T-helper 2 cell treated with Interferon-gamma antibody and Interleukin-4, amounts not matched to agents 5 μg/mL and 100 μg/mL, for 36 hours (primary cell): Measurements from ENCODE around the gene VWA7.
A peak's percentile ranks its signal among the peaks of the same experiment; 100 is the strongest.
"Not testable (repeated sequence)": the region's sequence is repeated elsewhere in the genome, so short reads cannot be mapped to it uniquely, and the experiment has no call there.

ENCODE experiments used
- DNase-seq: peaks from one replicate; pipeline ENCODE4 v3.0.0; 2021; ENCODE audit warnings: low spot score
- H3K27ac Mint-ChIP-seq: one replicate; pipeline ENCODE4 v1.8.0; 2021; ENCODE audit warnings: mild to moderate bottlenecking, mixed read lengths
- H3K27me3 Mint-ChIP-seq: one replicate; pipeline ENCODE4 v1.8.0; 2021; ENCODE audit warnings: low read depth, mixed read lengths
- H3K36me3 Mint-ChIP-seq: one replicate; pipeline ENCODE4 v1.8.0; 2021; ENCODE audit warnings: low read depth, mixed read lengths
- H3K4me1 Mint-ChIP-seq: one replicate; pipeline ENCODE4 v1.8.0; 2021; ENCODE audit warnings: low read depth, mixed read lengths
- H3K4me3 Mint-ChIP-seq: one replicate; pipeline ENCODE4 v1.8.0; 2022; ENCODE audit warnings: mild to moderate bottlenecking, moderate library complexity, mixed read lengths
- H3K9me3 Mint-ChIP-seq: one replicate; pipeline ENCODE4 v1.8.0; 2021; ENCODE audit warnings: mixed read lengths

VWA7 gene

GRCh38 chr6:31813465-31813849 lies 36.3 kb upstream of the VWA7 start:
- Mint-ChIP-seq H3K4me1 (peaks cover 30% of the 10 kb centered on the region), H3K27ac (peak overlapping the region; percentile 84), H3K9me3 (no peaks in the 10 kb centered on the region), H3K36me3 (peaks cover 21% of the 10 kb centered on the region), H3K27me3 (no peaks in the 10 kb centered on the region), H3K4me3 (peak overlapping the region; percentile 91)
- no peak for DNase-seq

GRCh38 chr6:31811645-31812044 lies 34.5 kb upstream of the VWA7 start:
- Mint-ChIP-seq H3K9me3 (no peaks in the 10 kb centered on the region), H3K27ac (no peak overlapping the region), H3K4me1 (peaks cover 25% of the 10 kb centered on the region), H3K4me3 (no peak overlapping the region), H3K36me3 (peaks cover 12% of the 10 kb centered on the region), H3K27me3 (no peaks in the 10 kb centered on the region)
- DNase-seq, result no peak

- not testable (repeated sequence) for H3K4me3 Mint-ChIP-seq, H3K27me3 Mint-ChIP-seq, H3K27ac Mint-ChIP-seq, H3K9me3 Mint-ChIP-seq, DNase-seq
- Mint-ChIP-seq H3K36me3 (peaks cover 21% of the 10 kb centered on the region), H3K4me1 (peaks cover 22% of the 10 kb centered on the region)
Measured at GRCh38 chr6:31808599-31808998, 31.5 kb upstream of the VWA7 start.

- H3K27me3 Mint-ChIP-seq, result no peaks in the 10 kb centered on the region
- peak within 1 kb of the TSS; percentile 91 for H3K27ac Mint-ChIP-seq
- H3K9me3 Mint-ChIP-seq, result no peaks in the 10 kb centered on the region
- peaks cover 15% of the 10 kb centered on the region for H3K4me1 Mint-ChIP-seq
- peak within 1 kb of the TSS; percentile 97 for H3K4me3 Mint-ChIP-seq
- H3K36me3 Mint-ChIP-seq, result peaks cover 31% of the 10 kb centered on the region
- peak; percentile 98 for DNase-seq
Measured at GRCh38 chr6:31806470-31807272, 29.5 kb upstream of the VWA7 start, which contains the start of gene LSM2. Gene LSM2 (minus strand): TSS chr6:31806966. CDS start chr6:31806757, 209 bp downstream.

DNA sequence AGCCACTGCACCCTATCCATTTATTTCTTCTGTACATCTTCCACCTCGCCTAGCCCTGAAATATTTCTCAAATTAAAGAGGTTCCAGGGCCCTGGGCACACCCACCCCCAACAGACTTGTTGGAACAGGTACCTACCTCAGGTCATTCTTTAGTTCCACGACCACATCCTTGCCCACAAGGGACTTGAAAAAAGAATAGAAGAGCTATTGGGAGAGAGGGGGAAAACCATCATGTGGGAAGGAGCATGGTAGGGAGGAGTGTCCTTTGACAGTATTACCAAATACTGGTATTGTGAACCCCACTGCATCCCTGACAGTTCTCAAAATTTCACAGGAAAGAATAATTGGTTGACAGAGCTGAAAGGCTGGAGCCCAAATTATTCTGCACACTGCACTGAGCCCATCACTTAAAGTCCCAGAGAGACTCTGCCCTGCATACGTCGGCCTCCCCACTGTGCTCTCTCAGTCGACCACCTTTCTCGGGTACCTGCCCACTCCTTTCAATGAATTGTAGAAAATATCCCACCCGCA lies 28.9 kb upstream of the VWA7 start:
- H3K4me3 Mint-ChIP-seq, result peak overlapping the region; percentile 97
- no peak for DNase-seq
- peaks cover 32% of the 10 kb centered on the region for H3K36me3 Mint-ChIP-seq
- peaks cover 18% of the 10 kb centered on the region for H3K4me1 Mint-ChIP-seq
- H3K27ac Mint-ChIP-seq, result peak overlapping the region; percentile 91
- H3K27me3 Mint-ChIP-seq, result no peaks in the 10 kb centered on the region
- H3K9me3 Mint-ChIP-seq, result no peaks in the 10 kb centered on the region

DNA sequence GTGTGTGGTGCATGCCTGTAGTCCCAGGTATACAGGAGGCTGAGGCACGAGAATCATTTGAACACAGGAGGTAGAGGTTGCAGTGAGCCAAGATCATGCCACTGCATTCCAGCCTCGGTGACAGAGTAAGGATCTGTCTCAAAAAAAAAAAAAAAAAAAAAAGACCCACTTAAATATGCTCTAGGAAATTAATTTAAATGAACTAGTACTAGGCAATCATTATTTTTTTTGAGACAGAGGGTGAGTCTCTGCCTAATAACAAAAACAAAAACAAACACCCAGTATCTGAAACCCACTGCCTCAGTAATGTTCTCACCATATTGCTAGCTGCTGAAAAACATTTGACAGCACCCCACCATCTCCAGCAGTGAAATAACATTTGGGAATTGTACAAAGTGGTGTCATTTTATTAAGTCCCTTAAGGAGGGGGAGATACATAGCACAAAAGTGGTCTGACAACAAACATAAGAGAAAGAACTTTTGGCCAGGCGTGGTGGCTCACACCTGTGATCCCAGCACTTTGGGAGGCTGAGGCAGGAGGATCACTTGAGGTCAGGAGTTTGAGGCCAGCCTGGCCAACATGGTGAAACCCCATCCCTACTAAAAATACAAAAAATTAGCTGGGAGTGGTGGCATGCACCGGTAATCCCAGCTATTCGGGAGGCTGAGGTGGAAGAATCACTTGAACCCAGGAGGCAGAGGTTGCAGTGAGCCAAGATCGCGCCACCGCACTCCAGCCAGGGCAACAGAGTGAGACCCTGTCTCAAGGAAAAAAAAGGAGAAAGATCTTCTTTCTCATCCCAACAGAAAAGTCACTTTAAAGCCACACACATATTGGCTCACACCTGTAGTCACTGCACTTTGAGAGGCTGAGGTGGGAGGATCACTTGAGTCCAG lies 24.2 kb upstream of the VWA7 start:
- H3K27ac Mint-ChIP-seq, H3K9me3 Mint-ChIP-seq, H3K27me3 Mint-ChIP-seq, DNase-seq, H3K4me3 Mint-ChIP-seq: not testable (repeated sequence)
- Mint-ChIP-seq H3K4me1 (peaks cover 27% of the 10 kb centered on the region), H3K36me3 (peaks cover 30% of the 10 kb centered on the region)

DNA sequence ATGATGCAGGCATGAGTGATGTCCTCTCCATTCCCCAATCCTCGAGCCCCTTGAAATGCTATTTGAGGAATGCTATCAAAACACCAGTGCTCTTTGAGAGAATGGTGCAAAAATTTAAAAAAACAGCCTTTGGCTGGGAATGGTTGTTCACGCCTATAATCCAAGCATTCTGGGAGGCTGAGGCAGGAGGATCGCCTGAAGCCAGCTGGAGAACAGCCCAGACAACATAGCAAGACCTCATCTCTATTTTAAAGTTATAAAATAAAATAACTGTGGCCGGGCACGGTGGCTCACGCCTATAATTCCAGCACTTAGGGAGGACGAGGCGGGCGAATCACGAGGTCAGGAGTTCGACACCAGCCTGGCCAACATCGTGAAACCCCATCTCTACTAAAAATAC lies 22.7 kb upstream of the VWA7 start:
- no peaks in the 10 kb centered on the region for H3K9me3 Mint-ChIP-seq
- H3K27me3 Mint-ChIP-seq, result no peaks in the 10 kb centered on the region
- H3K4me3 Mint-ChIP-seq, result no peak overlapping the region
- DNase-seq, result no peak
- peaks cover 22% of the 10 kb centered on the region for H3K4me1 Mint-ChIP-seq
- peaks cover 30% of the 10 kb centered on the region for H3K36me3 Mint-ChIP-seq
- no peak overlapping the region for H3K27ac Mint-ChIP-seq

- H3K27ac Mint-ChIP-seq, result peak overlapping the region; percentile 90
- no peak for DNase-seq
- H3K4me1 Mint-ChIP-seq, result peaks cover 23% of the 10 kb centered on the region
- H3K9me3 Mint-ChIP-seq, result no peaks in the 10 kb centered on the region
- peak overlapping the region; percentile 68 for H3K4me3 Mint-ChIP-seq
- no peaks in the 10 kb centered on the region for H3K27me3 Mint-ChIP-seq
- H3K36me3 Mint-ChIP-seq, result peaks cover 30% of the 10 kb centered on the region
Measured at GRCh38 chr6:31797588-31797987, 20.5 kb upstream of the VWA7 start.

DNA sequence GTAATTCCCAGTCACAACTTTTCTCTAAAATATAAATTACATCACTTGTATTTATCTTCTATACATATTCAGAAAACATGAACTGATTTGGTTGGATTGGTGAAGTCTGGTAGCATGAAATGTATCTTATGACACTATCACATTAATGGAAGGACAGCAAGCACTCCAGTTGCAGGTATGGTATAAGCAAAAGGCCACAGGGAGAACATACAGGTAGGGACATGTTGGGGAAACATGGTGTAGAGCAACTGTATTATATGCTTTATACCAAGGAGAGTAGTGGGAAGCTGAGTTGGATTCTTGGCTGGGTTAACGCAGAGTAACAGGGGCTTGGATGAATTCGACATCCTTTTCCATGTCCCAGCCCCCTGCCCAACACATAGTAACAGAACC lies 19.9 kb upstream of the VWA7 start:
- Mint-ChIP-seq H3K27me3 (no peaks in the 10 kb centered on the region), H3K9me3 (no peaks in the 10 kb centered on the region), H3K4me3 (peak overlapping the region; percentile 37), H3K27ac (peak overlapping the region; percentile 90), H3K4me1 (peaks cover 23% of the 10 kb centered on the region), H3K36me3 (peaks cover 33% of the 10 kb centered on the region)
- DNase-seq, result no peak

- peaks cover 24% of the 10 kb centered on the region for H3K4me1 Mint-ChIP-seq
- no peaks in the 10 kb centered on the region for H3K27me3 Mint-ChIP-seq
- peaks cover 34% of the 10 kb centered on the region for H3K36me3 Mint-ChIP-seq
- DNase-seq, result peak; percentile 87
- peak within 1 kb of the TSS; percentile 79 for H3K4me3 Mint-ChIP-seq
- H3K9me3 Mint-ChIP-seq, result no peaks in the 10 kb centered on the region
- peak within 1 kb of the TSS; percentile 96 for H3K27ac Mint-ChIP-seq
Measured at GRCh38 chr6:31795616-31796298, 18.6 kb upstream of the VWA7 start, which contains the start of gene VARS1. Gene VARS1 (minus strand): TSS chr6:31795752. CDS start chr6:31795217, 535 bp downstream.

DNA sequence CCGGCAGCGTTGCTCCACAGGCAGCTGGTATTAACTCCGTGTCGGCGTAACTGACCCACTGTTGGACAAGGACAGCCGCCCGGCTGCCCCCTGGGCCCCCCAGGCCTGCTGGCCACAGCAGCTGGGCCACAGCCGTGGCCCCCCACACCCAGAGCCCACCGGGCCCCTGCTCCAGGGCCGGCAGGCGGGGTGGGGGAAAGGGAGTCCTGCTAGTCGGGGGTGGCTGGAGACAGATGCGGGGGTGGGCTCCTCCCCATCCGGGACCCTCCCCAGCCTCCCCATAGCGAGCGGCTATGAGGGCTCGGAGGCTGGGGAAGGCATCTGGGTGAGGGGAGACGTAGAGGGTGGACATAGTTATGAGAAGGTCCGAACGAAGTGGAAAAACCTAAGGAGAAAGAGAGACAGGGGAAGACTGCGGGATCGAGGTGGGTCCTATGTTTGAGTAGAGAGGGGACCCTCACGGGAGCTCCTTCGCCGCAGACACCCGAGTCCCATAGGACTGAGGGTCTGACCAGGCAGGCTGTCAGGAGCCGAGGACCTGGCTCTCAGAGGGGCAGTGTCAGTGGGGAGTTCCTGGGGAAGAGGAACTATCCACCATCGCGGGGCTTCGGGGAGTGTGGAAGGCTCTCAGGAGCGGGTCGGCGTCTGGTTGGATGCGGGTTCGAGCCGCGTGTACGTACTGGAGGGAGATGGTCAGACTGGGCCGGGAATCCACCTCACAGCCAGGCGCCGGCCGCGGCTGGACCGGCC lies 17.9 kb upstream of the VWA7 start:
- Mint-ChIP-seq H3K4me3 (peak overlapping the region; percentile 79), H3K27me3 (no peaks in the 10 kb centered on the region), H3K9me3 (no peaks in the 10 kb centered on the region), H3K27ac (peak overlapping the region; percentile 96), H3K36me3 (peaks cover 38% of the 10 kb centered on the region), H3K4me1 (peaks cover 25% of the 10 kb centered on the region)
- no peak for DNase-seq

- peak overlapping the region; percentile 79 for H3K4me3 Mint-ChIP-seq
- peaks cover 28% of the 10 kb centered on the region for H3K4me1 Mint-ChIP-seq
- H3K36me3 Mint-ChIP-seq, result peaks cover 42% of the 10 kb centered on the region
- no peaks in the 10 kb centered on the region for H3K27me3 Mint-ChIP-seq
- no peak for DNase-seq
- peak overlapping the region; percentile 71 for H3K27ac Mint-ChIP-seq
- H3K9me3 Mint-ChIP-seq, result no peaks in the 10 kb centered on the region
Measured at GRCh38 chr6:31794294-31794865, 17.3 kb upstream of the VWA7 start.

DNA sequence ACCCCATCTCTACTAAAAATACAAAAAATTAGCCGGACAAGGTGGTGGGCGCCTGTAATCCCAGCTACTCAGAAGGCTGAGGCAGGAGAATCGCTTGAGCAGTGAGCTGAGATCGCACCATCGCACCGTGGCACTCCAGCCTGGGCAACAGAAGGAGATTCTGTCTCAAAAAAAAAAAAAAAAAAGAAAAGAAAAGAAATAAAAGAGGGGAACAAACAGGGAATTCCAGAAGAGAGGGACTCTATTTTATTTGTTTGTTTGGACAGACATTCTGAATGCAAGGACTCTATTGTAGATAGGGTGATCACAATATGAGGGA lies 16.8 kb upstream of the VWA7 start:
- H3K9me3 Mint-ChIP-seq, H3K27me3 Mint-ChIP-seq: not testable (repeated sequence)
- H3K4me1 Mint-ChIP-seq, result peaks cover 28% of the 10 kb centered on the region

More for the DNA sequence above, 16.8 kb upstream of the VWA7 start:
- not testable (repeated sequence) for DNase-seq
- Mint-ChIP-seq H3K36me3 (peaks cover 46% of the 10 kb centered on the region), H3K4me3 (peak overlapping the region; percentile 79), H3K27ac (peak overlapping the region; percentile 71)
